OCI-LY7 (cell line): ENCODE data around the gene CFAP90. TPM values are rescaled to one million over a fixed set of nuclear protein-coding genes. Genes with fewer than 3 reads are reported as not detected.

ENCODE experiments used
- BruUV-seq: library from RNA; stranded (reverse); fragments of 400-500 nt; replicated peaks from 2 replicates; lab custom pipeline; 2021; lab: Mats Ljungman, UMichigan
- CTCF ChIA-PET: fragments of 300-600 bp; sonication (Branson Sonifier 250); formaldehyde crosslinking; loops from one replicate; lab custom pipeline; 2022; ENCODE audit warnings: antibody characterized with exemption; ENCODE audit not compliant: unreplicated experiment; lab: Charles Lee
- POLR2A ChIA-PET: fragments of 300-600 bp; sonication (Branson Sonifier 250); formaldehyde crosslinking; loops from one replicate; lab custom pipeline; 2022; ENCODE audit warnings: antibody characterized with exemption; lab: Charles Lee
- DNase-seq: peaks from one replicate; pipeline ENCODE4 v3.0.0-alpha.2; 2015; ENCODE audit warnings: low spot score
- H2AFZ ChIP-seq: fragments of 200-600 bp; sonication (generic), shearing (Covaris generic); 2 replicates; pipeline ENCODE4 v1.6.1; 2014; ENCODE audit warnings: mild to moderate bottlenecking, antibody characterized with exemption, low read length, moderate library complexity
- H3K27ac ChIP-seq: fragments of 200-600 bp; sonication (generic); 2 replicates; pipeline ENCODE4 v1.5.1; 2014; ENCODE audit warnings: mixed run types, low read depth, mild to moderate bottlenecking, moderate library complexity, low read length, inconsistent platforms; ENCODE audit not compliant: poor library complexity, severe bottlenecking
- H3K36me3 ChIP-seq: fragments of 200-600 bp; sonication (generic); 2 replicates; pipeline ENCODE4 v1.6.1; 2014; ENCODE audit warnings: mild to moderate bottlenecking, antibody characterized with exemption, low read length, moderate library complexity, mixed read lengths; ENCODE audit not compliant: insufficient read depth
- H3K4me1 ChIP-seq: fragments of 200-600 bp; sonication (generic); 2 replicates; pipeline ENCODE4 v1.5.1; 2014; ENCODE audit warnings: mild to moderate bottlenecking, low read length; ENCODE audit not compliant: insufficient read depth, poor library complexity, severe bottlenecking
- H3K4me2 ChIP-seq: fragments of 200-600 bp; sonication (generic); 2 replicates; pipeline ENCODE4 v1.6.1; 2014; ENCODE audit warnings: mild to moderate bottlenecking, low read length
- H3K4me3 ChIP-seq: fragments of 200-600 bp; sonication (generic); 2 replicates; pipeline ENCODE4 v1.5.1; 2014; ENCODE audit warnings: mild to moderate bottlenecking, low read depth, low read length; ENCODE audit not compliant: poor library complexity, severe bottlenecking
- H3K79me2 ChIP-seq: fragments of 200-600 bp; sonication (generic); 2 replicates; pipeline ENCODE4 v1.6.1; 2016; ENCODE audit warnings: low read depth, mild to moderate bottlenecking, low read length, moderate library complexity, mixed read lengths; ENCODE audit not compliant: insufficient read depth
- H3K9me2 ChIP-seq: fragments of 200-600 bp; sonication (generic); 2 replicates; pipeline ENCODE4 v1.6.1; 2016; ENCODE audit warnings: mild to moderate bottlenecking, low read length, mixed read lengths; ENCODE audit not compliant: insufficient read depth
- H3K9me3 ChIP-seq: fragments of 200-600 bp; sonication (generic); 2 replicates; pipeline ENCODE4 v1.6.1; 2014; ENCODE audit warnings: mild to moderate bottlenecking, mixed run types, low read length, mixed read lengths
- H4K20me1 ChIP-seq: fragments of 200-600 bp; sonication (generic); 2 replicates; pipeline ENCODE4 v1.6.1; 2014; ENCODE audit warnings: mild to moderate bottlenecking, antibody characterized with exemption, low read length, moderate library complexity, mixed read lengths; ENCODE audit not compliant: insufficient read depth
- EZH2phosphoT487 ChIP-seq: fragments of 200-600 bp; sonication (generic); IDR thresholded peaks from 2 replicates; pipeline ENCODE4 v1.6.1; 2018; ENCODE audit warnings: low read depth, borderline replicate concordance, mild to moderate bottlenecking, mixed run types, antibody characterized with exemption, low read length, moderate library complexity, mixed read lengths
- intact Hi-C: fragments of 100-400 bp; cut with micrococcal nuclease; formaldehyde crosslinking; loops from one replicate; pipeline ENCODE4 v1.10.0; 2022; ENCODE audit not compliant: unreplicated experiment
- total RNA-seq, 2 experiments: library from RNA; depleted of rRNA in 1 of 2; stranded (reverse); fragments of >200 nt in 1 of 2; shearing (Covaris generic) in 1 of 2; gene quantifications; 2 replicates each; pipeline ENCODE4 v1.2.3, GENCODE V29; 2014 to 2022
- TF ChIP-seq, protein P1 (sequence below): fragments of 200-600 bp; sonication (generic); conservative IDR thresholded peaks from 2 replicates; pipeline ENCODE4 v1.5.1; 2014; ENCODE audit warnings: mild to moderate bottlenecking, antibody characterized with exemption, low read length, moderate library complexity, mixed read lengths

The CFAP90 gene
- total RNA-seq, 2 experiments from 2014 or later: not detected

DNA sequence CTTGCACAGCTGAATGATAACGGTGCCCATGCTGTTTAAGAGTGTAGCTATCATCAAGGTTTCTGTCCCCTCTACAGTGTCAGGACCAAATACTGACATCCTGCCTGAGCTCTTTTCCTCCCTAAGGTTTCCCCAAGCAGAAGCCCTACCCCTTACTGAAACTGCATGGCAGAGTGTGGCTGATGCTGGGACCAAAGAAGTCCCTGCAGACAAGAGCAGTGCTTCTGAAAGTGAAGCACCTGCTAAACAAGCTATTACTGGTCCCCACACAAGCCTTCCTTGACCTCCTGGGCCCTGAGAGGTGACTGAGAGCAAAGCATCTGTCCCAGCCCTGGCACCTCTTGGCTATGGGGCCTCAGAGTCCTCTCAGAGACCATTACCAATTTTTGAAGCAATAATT lies 56.1 kb downstream of the CFAP90 start:
- Histone ChIP-seq H4K20me1 (no peaks in the 10 kb centered on the region), H2AFZ (no peak overlapping the region), H3K4me2 (0 out of 2 replicates have a peak overlapping the region, but pooled peaks have one; percentile 7), H3K9me2 (no peaks in the 10 kb centered on the region), H3K27ac (no peak overlapping the region), H3K4me1 (peaks cover 10% of the 10 kb centered on the region), H3K36me3 (no peaks in the 10 kb centered on the region), H3K9me3 (no peaks in the 10 kb centered on the region), H3K4me3 (no peak overlapping the region), H3K79me2 (no peaks in the 10 kb centered on the region)
- TF ChIP-seq EZH2phosphoT487: no peak
- TF ChIP-seq, protein P1, sequence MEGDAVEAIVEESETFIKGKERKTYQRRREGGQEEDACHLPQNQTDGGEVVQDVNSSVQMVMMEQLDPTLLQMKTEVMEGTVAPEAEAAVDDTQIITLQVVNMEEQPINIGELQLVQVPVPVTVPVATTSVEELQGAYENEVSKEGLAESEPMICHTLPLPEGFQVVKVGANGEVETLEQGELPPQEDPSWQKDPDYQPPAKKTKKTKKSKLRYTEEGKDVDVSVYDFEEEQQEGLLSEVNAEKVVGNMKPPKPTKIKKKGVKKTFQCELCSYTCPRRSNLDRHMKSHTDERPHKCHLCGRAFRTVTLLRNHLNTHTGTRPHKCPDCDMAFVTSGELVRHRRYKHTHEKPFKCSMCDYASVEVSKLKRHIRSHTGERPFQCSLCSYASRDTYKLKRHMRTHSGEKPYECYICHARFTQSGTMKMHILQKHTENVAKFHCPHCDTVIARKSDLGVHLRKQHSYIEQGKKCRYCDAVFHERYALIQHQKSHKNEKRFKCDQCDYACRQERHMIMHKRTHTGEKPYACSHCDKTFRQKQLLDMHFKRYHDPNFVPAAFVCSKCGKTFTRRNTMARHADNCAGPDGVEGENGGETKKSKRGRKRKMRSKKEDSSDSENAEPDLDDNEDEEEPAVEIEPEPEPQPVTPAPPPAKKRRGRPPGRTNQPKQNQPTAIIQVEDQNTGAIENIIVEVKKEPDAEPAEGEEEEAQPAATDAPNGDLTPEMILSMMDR: no peak
- POLR2A ChIA-PET: no interaction called here
- DNase-seq: no peak
- intact Hi-C loops: loop anchor here (5.0 kb wide), 1 partner anchor 2002 kb away; no protein-coding TSS in a partner anchor
- BruUV-seq: no TSS peak
- CTCF ChIA-PET: no interaction called here

DNA sequence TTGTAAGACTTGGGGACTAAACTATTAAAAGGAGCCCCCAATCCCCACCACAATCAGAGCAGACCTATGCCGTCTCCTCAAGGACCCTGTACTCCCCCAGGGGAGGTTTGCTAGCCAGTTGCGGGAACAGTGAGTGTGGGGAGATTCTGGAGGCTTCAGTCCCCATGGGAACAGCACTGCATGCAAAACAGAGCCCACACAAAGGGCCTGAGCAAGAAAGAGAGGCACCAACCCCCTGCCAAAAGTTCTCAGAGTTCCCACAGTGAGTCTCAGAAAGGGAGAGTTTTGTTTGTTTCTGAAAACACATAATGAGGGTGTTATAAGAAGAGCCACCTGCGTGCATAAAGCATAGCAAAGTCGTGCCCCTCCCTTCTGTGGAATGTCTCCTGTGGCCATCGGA lies 56.6 kb downstream of the CFAP90 start:
- no peak overlapping the region for H2AFZ ChIP-seq
- POLR2A ChIA-PET: interaction anchor here (0.6 kb wide), 1 partner anchor 1582 kb away, joined by 3 read pairs; no protein-coding TSS in a partner anchor

GRCh38 chr5:7793895-7794294 lies 57.0 kb downstream of the CFAP90 start:
- no peaks in the 10 kb centered on the region for H3K36me3 ChIP-seq
- H3K4me2 ChIP-seq: peak overlapping the region; percentile 7; the same call in 1 of the 2 replicates
- H3K9me3 ChIP-seq: no peaks in the 10 kb centered on the region
- no peak overlapping the region for H2AFZ ChIP-seq
- H3K9me2 ChIP-seq: no peaks in the 10 kb centered on the region
- ChIA-PET CTCF (no interaction called here), POLR2A (interaction anchor here (0.6 kb wide), 1 partner anchor 1581 kb away, joined by 3 read pairs; no protein-coding TSS in a partner anchor)
- DNase-seq: no peak
- no peak overlapping the region for H3K4me3 ChIP-seq
- no peak for TF ChIP-seq EZH2phosphoT487
- TF ChIP-seq, protein P1: no peak
- H4K20me1 ChIP-seq: no peaks in the 10 kb centered on the region
- BruUV-seq: no TSS peak
- H3K79me2 ChIP-seq: no peaks in the 10 kb centered on the region
- intact Hi-C loops: no loop called here
- H3K27ac ChIP-seq: no peak overlapping the region
- peaks cover 10% of the 10 kb centered on the region for H3K4me1 ChIP-seq

More for the DNA sequence above, 56.6 kb downstream of the CFAP90 start:
- H3K4me2 ChIP-seq: 0 out of 2 replicates have a peak overlapping the region, but pooled peaks have one; percentile 7
- H3K9me3 ChIP-seq: no peaks in the 10 kb centered on the region
- H3K4me3 ChIP-seq: no peak overlapping the region
- intact Hi-C loops: no loop called here
- H4K20me1 ChIP-seq: no peaks in the 10 kb centered on the region
- DNase-seq: peak; percentile 16
- peaks cover 10% of the 10 kb centered on the region for H3K4me1 ChIP-seq
- no peaks in the 10 kb centered on the region for H3K79me2 ChIP-seq
- TF ChIP-seq, protein P1: no peak
- H3K27ac ChIP-seq: no peak overlapping the region
- H3K36me3 ChIP-seq: no peaks in the 10 kb centered on the region
- no TSS peak for BruUV-seq
- no peaks in the 10 kb centered on the region for H3K9me2 ChIP-seq
- CTCF ChIA-PET: no interaction called here
